ENCODE results near the gene GZMA.
"Not testable (repeated sequence)": the region's sequence is repeated elsewhere in the genome, so short reads cannot be mapped to it uniquely, and the experiment has no call there.

- not testable (repeated sequence) for TF ChIP-seq POLR2A (IDR thresholded peaks at IDR 0.05); CTCF (IDR thresholded peaks at IDR 0.05); POLR2AphosphoS5 (IDR thresholded peaks at IDR 0.05; ENCODE audit: insufficient read depth in 1 of 2, low read depth in 1 of 2)
These were observed 3.5 kb downstream of the GZMA start for GRCh38 chr5:55105976-55106375.
